NAMALWA (cell line): ENCODE measurements around the gene NME7.

ENCODE experiments used
- DNase-seq: peaks from one replicate; pipeline ENCODE4 v3.0.0-alpha.2; 2015; ENCODE audit warnings: low spot score

NME7 gene

DNA sequence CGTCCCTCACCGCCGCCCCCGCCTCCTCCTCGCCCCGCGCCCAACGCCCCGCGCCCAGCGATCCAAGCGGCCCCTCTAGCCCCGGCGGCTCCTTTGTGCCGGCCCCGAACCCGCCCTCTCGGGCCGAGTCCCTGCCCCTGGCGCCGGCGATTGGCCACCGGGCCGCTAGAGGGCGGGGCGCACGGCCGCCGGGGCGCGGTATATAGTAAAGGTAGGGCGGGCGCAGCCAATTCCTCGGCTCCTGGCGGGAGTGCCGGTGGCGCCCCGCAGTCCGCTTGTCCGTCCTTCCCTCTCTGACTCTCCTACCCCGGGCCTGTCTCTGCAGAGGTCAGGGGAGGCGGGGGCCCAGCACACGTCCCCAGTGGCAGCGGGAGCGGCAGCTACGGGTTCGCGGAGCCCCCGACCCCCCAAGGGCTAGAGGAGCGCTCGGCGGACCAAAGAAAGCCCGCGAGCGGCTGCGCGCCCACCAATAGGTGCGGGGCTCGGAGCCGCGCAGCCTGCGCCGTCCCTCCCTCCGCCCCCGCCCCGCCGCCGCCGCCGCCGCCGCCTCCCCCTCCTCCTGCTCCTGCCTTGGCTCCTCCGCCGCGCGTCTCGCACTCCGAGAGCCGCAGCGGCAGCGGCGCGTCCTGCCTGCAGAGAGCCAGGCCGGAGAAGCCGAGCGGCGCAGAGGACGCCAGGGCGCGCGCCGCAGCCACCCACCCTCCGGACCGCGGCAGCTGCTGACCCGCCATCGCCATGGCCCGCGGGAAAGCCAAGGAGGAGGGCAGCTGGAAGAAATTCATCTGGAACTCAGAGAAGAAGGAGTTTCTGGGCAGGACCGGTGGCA, 261.3 kb downstream of the NME7 start, which contains the start of gene ATP1B1:
TSS of gene ATP1B1 (plus strand) at position 596 of the 826 bp plus-strand sequence. CDS start at position 736, 140 bp downstream.
- peak; percentile 92 for DNase-seq

DNA sequence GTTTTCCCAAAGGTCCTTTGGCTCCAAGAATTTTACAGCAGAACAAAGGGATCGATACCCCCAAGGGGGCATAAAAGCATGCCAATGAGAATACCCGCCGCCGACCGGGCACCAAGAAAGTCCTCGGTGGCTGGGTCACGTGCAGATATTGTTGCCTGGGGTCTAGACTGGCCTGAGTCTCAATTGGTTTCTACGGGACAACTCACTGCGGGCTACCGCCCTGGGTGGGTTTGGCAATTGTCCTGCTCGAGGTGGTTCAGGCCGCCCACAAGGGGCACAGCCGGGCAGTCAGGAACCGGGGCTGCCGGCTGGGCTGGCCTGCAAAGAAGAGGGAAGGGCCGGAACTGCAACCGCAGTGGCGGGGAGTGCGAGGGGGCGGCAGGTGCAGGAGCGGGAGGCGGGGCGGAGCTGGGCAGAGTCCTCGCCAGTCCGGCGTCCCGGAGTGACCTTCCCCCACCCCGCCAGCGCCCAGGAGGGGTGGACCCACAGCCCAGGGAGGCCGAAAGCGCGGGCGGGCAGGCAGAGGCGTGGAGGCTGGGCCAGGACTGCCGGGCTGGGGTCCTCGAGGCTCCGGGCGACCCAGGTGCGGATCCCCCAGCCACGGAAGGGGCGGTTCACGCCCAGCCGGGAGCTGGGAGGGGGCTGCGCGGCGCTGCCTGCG, 262.0 kb downstream of the NME7 start:
- peak; percentile 61 for DNase-seq

DNA sequence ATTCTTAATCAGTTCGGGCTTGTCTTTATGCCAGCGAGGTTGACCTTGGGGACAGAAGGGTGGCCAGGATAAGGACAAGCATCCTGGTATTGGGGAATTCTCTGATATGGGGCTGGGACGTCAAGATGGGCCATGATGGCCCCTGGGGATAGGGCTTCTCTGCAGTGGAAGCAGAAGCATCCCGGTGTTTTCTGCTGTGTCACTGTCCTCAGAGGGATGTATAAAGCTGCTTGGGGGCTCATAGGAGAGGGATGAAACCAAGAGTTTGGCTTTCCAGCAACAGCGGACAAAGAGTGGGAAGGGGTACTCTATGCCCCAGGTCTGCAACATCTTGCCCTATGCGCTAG, 262.5 kb downstream of the NME7 start:
- DNase-seq: no peak

DNA sequence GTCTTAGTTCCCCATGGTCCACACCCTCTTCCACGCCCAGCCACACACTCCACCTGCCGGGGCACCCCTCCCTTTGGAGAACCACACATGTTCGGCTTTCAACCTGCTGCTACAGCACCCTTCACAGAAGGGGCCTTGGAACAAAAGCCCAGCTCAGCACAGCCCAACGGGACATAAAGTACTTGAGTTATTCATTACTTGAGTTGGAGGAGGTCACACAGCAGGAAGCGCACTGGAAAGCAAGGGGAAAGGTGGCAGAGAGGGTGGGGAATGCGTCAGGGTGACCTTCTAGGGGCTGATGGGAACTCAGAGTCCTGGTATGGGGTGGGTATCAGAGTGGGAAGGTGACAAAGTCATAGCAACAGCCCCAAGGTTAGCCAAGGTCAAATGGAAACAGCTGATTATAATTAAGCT, 264.1 kb downstream of the NME7 start:
- no peak for DNase-seq

DNA sequence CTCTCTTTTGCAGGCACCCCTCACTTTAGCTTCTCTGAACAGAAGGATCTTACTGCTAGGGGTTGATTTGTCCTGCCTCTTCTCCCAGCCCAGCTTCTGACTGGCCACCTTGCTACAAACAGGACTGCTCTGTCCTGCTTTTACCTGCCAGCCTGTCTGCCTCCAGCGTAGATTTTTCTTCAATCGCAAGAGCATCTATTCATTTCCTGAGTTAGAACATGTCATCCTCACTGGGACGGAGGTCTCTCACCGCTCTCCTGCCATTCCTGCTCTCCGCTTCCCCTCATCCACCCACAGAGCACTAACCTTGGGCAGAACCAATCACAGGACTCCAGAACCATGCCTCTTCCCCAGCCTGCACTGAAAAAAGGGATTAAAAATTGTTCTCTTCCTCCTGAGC, 264.6 kb downstream of the NME7 start:
- DNase-seq: no peak

GRCh38 chr1:169102567-169102966, 265.0 kb downstream of the NME7 start:
- DNase-seq: no peak

- no peak for DNase-seq
Observed at GRCh38 chr1:169100651-169101088, 266.9 kb downstream of the NME7 start.

GRCh38 chr1:169100208-169100607, 267.4 kb downstream of the NME7 start:
- DNase-seq: no peak

DNA sequence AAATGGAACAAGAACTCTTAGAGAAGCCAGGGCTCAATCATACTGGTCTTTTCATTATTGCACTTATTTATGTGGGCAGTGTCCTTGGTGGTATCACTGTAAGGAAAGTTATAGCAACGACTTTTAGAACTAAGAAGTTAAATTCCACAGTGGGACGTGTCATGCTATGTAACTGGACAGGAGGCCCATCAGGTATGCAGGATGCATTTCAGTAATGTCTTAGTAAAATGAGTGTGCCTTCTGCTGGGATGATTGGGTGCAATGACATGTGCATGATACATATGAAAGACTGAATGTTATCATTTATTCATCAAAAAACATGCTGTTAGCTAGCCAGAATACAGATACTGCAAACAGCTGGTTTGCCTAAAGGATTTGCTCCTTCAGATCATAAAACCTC, 268.0 kb downstream of the NME7 start:
- no peak for DNase-seq

DNA sequence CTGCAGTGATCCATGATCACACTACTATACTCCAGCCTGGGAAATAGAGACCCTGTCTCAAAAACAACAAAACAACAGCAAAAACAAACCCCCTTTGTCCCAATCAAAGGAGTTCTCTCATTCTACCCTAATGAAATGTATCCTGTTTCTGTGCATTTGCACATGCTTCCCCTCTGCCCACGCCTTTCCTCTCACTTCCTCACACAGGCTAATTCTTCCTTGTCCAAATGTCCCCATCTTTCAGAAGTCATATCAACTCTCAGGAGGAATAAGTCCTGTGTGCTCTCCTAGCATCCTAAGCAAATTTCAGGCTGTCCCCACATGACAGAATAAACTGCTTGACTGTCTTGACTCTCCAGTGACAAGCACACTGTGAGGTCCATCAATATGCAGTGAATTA, 269.2 kb downstream of the NME7 start:
- DNase-seq: no peak

- DNase-seq: no peak
Observed at GRCh38 chr1:169094897-169095569, 272.6 kb downstream of the NME7 start.

DNA sequence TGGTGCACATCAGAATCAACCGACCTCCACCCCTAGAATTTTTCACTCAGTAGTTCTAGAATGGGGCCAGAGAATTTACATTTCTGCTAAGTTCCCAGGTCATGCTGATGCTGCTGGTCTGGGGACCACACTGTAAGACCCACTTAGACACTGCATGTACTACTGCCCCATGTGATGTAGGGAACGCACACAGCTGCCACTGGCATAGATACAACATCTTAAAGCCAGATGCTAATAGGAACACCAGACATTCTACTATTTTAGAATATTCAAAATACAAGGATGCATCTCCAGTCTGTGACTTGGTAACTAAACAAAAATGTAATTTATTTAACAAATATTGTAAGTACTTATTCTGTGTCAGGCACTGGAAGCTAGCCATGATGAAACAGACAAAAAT, 275.2 kb downstream of the NME7 start:
- DNase-seq: no peak

- no peak for DNase-seq
Observed at GRCh38 chr1:169091480-169091941, 276.1 kb downstream of the NME7 start.

GRCh38 chr1:169090900-169091311, 276.7 kb downstream of the NME7 start:
- DNase-seq: no peak

DNA sequence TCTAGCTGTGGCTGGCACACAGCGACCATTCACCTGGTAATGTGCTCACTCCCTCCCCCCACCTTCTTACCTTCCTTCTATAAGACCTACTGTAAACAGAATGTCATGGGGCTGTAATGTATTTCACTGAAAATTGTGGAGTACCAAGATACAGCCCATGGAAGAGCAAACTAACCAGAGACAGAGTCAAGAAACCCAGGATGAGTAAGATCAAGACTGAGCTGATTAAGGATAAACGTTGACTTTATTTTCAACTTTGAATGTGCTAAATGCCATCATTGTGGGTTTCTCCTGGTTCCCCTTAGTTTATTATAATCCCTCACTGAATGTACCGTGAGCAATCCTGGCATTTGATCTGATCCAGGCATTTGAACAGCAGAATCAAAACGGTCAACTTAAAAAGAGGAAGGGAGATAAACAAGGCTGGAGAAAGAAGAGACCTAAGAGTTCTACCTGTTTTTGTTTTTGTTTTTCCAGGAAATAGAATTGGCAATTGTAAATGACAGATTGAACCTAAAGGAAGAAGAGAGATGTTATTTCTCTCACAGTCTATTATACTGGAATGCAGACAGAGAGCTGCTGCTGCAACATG, 277.2 kb downstream of the NME7 start:
- DNase-seq: no peak

- DNase-seq: no peak
Observed at GRCh38 chr1:169089776-169090175, 277.8 kb downstream of the NME7 start.

DNA sequence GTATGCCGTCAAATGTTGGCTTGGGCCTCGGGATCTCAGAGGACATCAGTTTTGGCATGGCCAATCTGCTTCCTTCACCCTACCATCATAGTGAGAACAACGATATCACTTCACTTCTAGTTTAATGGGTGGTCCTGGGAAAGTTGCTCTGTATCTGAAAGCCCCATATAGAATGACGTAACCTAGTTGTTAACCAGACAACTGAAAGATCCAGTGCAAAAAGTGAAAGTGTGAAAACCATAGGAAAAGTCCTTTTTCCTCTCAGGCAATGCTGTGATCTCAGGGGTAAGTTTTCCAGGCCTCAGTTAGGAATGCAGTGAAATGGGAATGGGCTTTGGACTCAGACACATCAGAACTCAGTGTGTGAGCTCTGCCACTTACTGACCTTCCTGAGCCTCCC, 279.7 kb downstream of the NME7 start:
- DNase-seq: no peak

- DNase-seq: peak; percentile 53
Observed at GRCh38 chr1:169086603-169087455, 280.8 kb downstream of the NME7 start.

DNA sequence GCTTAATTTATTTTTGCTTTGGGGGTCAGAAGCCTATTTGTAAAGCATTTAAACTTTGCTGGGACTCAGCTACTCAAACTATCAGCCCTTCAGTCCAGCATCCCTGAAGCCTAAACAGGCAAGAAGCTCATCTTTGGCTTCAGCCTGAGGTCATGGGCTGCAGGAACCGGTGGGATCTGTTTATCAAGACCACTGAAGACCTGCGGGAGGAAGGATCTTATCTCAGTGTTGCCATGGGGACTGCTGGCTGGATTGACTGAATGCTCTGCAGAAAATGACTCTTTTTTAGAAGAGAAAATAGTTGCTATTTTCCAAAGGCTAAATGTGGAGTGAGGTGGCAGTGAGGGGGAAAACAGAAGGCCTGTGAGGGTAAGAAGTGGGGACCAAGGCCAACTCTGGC, 281.7 kb downstream of the NME7 start:
- DNase-seq: no peak
